RPMI7951 (cell line): ENCODE data around the gene FOSB. TPM values are rescaled to one million over a fixed set of nuclear protein-coding genes. Genes with fewer than 3 reads are reported as not detected.

Source experiments
- DNase-seq: peaks from one replicate; pipeline ENCODE4 v3.0.0-alpha.2; 2012; ENCODE audit warnings: low read depth
- total RNA-seq: library from RNA; depleted of rRNA; stranded (reverse); fragments of >200 nt; shearing (Covaris generic); gene quantifications from 2 replicates; pipeline ENCODE4 v1.2.3, GENCODE V29; 2014

The FOSB gene
- total RNA-seq, 1 experiment from 2014 or later: 0.96 TPM

DNA sequence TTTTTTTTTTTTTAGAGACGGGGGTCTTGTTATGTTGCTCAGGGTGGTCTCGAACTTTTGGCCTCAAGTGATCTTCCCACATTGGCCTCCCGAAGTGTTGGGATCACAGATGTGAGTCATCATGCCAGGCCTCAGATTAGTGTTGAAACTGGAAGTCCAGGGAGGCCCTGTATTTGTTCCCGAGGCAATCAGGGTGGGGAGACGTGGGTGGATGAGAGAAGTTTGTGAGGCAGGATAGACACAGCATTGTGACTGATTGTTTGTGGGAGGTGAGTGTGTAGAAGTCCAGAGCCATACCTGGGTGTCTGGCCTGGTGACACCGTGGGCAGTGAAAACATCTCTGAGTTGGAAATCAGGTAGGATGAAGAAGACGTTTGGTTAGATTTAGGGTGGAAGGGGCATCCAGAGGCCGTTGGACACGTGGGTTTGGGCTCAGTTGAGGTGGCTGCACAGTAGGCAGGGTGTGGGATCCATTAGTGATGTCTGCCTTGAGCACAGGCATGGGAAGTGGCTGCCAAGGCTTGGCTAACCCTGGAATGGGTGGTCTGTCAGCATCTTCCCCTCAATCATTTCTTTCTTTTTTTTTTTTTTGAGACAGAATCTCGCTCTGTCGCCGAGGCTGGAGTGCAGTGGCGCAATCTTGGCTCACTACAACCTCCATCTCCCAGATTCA, 16.6 kb downstream of the FOSB start:
- peak; percentile 52 for DNase-seq

DNA sequence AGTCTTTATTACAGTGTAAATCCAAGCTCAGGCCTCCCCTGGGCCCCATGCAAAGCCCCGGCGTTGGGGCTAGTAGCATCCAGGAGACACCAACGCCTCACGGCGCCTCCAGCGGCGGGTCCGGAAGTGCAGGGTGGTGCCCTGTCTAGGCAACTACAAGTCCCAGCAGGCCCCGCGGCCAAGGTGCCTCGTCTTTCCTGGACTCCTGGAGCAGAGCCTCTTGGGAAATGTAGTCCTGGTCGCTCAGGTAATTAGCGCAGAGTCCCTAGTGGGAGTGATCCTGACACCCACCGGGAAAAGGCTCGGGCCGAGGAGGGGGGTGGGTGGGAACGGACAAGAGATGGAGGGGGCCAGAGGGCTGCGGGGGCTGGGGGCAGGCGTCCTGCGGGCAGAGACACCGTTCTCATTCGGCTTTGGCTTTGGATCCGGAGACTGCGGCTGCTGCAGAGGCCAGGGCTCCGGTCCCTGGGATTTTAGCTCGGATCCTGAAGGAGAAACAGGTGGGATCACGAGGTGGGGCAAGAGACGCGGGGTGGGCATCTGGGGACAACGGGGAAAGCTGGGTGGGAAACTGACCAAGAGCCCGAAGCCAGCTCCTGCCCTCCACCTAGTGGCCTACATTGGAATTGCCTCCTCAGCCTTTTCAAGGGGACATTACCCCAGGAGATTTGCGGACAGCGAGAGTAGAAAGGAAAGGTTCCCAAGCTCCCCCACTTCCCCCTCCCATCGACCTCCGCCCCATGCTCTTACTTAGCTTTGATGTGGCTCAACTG, 17.7 kb downstream of the FOSB start:
- DNase-seq: peak; percentile 94

DNA sequence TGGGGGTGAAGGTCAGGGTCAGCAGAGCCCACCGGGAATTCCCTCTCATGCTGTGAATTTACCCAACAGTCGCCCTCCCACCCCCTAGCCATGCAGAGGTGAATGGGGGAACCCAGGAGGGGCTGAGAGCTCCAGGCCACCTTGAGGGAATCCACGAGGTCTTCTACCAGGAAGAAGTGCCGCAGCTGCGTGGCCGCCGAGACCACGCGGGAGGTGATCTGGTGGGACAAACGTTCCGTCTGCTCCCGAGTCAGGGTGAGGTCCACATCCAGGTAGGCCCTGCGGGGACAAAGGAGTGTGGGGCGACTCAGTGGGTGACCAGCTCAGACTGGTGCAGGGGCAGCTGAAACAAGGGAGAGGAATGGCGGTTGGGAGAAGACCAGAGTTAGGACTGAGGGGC, 20.9 kb downstream of the FOSB start:
- no peak for DNase-seq

DNA sequence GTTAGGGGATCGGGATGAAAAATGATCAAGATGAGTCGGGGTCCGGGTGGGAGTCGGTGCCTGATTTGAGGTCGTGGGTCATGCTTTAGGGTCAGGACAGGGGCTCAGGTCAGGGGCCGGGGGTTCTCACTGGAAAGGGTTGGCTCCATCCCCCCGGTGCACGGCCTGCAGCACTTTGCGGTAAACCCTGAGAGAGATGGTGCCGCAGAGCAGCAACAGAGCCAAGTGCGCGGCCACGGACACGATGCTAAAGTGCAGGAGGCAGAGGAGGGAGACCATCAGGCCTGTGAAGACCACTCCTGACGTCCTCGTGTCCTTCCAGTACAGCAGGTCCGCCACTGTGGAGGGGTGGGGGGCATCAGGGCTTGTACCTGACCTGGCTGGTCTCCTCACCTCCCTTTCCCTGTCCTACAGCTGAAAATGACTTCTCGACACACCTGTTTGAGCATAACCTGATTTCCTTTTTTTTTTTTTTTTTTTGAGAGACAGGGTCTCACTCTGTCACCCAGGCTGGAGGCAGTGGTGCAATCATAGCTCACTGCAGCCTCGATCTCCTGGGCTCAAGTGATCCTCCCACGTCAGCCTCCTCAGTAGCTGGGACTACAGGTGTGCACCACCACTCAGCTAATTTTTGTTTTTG, 21.5 kb downstream of the FOSB start:
- no peak for DNase-seq

DNA sequence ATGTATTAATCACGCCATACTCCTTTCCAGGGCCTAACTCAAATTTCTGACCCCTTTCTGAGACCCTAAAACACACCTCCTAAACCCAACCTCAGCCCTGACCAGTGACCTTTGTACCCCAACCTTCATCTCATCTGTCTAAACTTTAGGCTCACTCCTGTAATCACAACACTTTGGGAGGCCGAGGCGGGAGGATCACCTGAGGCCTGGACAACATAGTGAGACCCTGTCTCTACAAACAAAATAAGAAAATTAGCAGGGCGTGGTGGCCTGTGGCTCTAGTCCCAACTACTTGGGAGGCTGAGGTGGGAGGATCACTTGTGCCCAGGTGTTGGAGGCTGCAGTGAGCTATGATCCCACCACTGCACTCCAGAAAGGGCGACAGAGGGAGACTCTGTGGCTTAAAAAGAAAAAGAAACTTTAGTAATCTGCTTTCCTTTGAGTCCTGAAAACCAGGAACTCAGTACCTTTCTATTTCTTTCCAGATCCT, 24.4 kb downstream of the FOSB start:
- no peak for DNase-seq

DNA sequence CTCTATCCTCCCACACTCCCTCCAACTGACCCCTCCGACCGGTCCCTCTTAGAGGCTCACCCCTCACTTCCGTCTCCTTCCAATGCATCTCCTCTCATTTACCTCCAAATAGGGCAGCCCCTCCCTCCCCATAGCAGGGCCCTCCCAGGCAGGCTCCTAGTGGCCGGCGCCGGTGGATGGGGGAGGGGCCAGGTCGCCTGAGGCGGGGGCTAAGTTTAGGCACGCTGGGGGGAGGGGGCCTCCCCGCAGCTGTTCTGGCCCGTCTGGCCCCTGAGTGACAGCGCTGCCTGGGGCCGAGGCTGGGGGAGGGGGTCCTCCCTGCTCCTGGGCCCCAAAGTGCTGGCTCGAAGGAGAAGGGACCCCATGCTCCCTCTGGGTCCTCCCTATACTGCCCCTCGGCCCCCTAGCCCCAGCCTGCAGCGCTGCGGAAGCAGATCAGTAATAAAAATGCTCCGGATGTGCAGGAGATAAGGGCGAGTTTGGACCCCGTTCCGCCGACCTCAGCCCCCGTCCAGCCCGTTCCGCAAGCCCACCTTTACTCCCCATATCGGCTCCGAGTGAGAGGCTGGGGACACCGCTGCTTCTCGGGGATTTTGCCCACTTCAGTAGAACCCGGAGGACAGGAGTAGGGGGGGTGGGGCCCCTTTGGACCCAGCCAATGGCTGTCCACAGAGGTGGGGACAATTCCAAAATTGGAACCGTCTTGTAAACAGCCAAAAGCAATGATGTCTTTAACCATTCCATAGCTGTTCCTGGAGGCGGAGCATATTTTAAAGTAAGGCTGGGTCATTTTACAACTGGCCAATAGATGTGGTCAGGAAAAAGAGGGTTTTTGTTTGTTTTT, 25.1 kb downstream of the FOSB start:
- peak; percentile 90 for DNase-seq

DNA sequence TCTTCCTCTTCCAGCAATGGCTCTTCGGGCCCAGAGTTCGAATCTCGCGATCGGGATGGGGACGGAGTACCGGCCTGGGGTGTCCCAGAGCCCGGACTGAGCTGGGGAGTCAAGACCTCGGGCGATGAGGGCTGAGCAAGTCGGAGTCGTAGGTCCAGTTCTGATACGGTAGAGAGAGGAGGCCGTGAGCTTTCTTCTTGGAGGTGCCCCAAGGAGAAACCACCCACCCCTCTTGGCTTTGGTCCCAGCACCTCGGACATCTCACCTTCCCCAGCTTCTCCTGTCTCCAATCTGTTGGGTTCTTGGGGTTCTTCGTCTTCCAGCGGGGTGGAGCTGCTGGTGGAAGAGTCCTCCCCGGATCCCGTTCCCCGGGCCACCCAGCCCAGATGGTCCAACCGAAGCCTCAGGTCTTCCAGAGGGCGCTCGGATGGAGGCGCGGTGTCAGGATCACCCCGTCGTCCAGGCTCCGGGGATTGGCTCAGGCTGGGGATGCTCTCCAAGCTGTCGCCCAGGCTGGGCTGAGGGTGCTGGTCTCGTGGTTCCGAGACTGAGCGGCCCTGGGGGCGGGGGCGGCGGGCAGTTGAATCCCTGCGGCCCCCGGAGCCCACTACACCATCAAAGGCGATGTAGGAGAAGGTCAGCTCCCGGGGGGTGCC, 26.6 kb downstream of the FOSB start:
- DNase-seq: no peak

DNA sequence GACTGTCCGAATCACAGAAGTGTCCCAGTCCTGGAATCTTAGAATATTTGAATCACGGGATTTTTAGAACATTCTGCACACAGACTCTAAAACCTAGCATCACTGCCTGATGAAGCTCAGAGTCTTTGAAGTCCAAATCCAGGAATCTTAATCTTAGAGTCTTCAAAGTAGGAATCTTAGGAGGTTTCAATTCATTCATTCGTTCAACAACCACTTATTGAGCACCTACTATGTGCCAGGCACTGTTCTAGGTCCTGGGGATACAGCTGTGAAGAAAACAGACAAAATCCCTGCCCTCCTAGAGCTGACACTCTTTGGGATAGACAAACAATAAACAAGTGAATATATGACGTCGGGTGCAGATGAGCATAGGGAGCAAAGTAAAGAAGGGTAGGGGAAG, 27.4 kb downstream of the FOSB start:
- DNase-seq: no peak

DNA sequence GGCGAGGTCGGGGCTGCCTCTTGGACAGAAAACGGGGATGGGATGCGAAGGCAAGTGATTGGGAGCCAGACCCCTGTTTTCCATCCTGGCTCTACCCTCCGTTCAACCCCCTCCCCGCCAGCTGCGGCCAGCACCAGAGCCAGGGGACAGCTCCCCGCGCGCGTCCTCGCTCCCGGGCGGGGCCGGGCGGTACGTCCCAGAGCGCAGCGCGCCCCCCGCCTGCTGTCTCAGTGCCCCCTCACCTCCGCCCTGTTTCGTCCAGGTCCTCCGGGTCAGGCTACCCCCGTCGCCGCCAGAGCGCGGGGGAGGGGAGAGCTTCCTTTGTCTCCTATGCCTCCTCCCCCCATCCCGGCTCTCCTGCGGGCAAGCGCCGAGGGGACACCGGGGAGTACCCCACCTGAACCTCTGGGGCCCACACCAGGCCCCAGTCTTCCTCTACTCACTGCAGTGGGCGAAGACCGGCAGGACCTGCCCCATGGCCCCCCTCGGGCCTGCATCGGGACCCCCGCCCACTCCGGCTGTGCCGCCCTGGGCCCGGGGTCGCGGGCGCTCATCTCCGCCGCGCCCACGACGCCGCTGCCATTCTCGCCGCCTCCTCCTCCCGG, 28.7 kb downstream of the FOSB start:
- peak; percentile 33 for DNase-seq

DNA sequence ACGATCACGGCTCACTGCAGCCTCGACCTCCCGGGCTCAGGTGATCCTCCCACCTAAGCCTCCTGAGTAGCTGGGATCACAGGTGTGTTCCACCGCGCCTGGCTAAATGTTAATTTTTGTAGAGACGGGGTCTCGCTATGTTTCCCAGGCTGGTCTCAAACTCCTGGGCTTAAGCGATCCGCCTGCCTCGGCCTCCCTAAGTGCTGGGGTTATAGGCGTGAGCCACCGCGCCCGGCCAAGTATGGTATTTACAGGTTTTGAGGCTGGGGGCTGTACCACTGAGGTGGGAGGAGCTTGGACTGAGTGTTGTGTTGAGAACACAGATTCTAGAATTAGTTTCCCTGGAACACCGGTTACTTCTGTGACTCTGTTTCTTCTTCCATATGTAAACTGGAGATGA, 30.0 kb downstream of the FOSB start:
- DNase-seq: no peak

DNA sequence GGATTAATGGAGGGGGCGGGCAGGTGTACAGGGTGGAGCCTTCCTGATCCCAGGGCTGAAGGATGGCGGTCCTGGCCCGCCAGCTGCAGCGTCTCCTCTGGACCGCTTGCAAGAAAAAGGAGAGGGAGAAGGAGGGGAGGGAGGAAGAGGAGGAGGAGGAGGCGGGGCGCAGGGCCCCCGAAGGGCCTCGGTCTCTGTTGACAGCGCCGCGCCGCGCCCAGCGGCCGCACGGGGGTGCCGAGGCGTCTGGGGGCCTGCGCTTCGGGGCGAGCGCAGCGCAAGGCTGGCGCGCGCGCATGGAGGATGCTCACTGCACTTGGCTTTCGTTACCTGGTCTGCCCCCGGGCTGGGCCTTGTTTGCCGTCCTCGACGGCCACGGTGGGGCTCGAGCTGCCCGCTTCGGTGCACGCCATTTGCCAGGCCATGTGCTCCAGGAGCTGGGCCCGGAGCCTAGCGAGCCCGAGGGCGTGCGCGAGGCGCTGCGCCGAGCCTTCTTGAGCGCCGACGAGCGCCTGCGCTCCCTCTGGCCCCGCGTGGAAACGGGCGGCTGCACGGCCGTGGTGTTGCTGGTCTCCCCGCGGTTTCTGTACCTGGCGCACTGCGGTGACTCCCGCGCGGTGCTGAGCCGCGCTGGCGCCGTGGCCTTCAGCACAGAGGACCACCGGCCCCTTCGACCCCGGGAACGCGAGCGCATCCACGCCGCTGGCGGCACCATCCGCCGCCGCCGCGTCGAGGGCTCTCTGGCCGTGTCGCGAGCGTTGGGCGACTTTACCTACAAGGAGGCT, 30.8 kb downstream of the FOSB start, which contains the start of gene PPM1N:
Gene PPM1N, plus strand, starts transcription at position 33 of the 785 bp plus-strand sequence. Its CDS starts 30 bp downstream, at position 63.
- DNase-seq: peak; percentile 29

DNA sequence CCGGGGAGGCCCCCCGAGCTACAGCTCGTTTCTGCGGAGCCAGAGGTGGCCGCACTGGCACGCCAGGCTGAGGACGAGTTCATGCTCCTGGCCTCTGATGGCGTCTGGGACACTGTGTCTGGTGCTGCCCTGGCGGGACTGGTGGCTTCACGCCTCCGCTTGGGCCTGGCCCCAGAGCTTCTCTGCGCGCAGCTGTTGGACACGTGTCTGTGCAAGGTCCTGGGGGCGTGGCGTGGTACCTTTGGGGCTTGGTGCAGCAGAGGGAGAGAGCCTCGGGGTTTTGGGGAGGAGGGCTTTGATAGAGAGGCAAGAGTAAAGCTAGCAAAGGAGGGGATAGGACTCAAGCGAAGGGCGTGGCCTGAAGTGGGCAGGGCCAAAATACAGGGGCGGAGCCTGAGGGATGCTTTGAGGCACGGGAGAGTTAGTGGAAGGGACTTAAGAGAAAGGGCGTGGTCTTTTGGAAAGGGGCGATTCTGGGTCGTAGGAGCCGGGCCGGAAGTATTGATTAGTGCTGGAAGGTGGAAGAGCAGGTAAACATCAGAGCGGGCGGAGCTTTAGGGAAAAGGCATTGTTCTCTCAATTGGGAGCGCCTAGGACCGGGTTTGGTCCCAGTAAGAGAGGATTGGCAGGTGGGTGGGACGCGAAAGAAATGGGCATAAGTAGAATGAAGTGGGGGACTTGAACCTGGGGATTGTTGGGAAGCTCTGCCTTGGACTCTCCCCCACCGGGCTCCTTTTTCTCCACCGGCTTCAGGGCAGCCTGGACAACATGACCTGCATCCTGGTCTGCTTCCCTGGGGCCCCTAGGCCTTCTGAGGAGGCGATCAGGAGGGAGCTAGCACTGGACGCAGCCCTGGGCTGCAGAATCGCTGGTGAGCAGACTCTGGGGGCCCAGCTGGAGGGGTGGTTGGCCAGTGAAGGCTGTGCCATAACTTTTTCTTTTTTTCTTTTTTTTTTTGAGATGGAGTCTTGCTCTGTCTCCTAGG, 31.7 kb downstream of the FOSB start:
- peak; percentile 52 for DNase-seq

DNA sequence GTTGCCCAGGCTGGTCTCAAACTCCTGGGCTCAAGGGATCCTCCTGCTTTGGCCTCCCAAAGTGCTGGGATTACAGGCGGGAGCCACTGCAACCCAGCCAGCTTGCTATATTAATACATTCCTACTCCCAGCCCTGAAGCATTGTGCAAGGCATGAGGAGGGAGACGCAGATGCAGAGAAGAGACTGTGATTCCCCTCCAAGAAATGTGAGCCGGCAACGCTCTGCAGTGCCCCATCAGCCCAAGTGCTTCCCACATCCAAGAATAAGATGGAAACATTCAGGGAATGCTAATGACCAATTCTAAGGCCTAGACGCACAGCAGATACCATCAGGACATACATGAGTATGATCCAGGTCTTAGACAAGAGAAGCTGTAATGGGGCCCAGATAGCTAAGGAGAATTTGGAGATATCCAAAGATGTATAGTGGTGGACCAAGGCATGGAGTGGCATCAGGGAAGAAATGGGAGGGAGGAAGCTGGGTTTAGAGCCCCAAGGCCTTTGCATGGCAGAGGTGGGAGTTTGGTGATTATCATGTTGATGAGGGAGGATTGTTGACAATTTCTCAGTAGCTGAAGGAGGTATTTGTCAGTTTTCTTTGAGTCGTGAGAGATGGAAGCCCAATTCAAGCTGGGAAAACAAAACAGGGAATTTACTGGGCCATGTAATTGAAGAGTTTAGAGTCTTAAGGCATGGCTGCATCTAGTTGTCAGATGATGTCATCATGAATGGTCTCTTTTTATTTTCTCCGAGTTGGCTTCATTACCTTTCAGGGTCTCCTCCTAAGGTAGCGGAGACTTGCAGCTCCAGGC, 33.3 kb downstream of the FOSB start:
- no peak for DNase-seq

DNA sequence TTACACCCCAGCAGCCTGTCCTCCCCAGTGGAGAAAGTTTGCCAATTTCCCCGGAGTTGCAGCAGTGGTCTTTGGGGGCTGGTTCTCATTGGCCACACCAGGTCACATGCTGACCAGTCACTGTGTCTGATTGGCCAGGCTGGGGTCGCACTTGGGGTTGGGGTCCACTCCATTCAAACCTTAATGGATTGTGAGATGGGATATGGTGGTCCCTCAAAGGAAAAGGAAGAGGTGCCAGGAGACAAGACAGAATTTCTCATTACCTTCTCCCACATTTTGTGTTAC, 33.9 kb downstream of the FOSB start:
- no peak for DNase-seq

DNA sequence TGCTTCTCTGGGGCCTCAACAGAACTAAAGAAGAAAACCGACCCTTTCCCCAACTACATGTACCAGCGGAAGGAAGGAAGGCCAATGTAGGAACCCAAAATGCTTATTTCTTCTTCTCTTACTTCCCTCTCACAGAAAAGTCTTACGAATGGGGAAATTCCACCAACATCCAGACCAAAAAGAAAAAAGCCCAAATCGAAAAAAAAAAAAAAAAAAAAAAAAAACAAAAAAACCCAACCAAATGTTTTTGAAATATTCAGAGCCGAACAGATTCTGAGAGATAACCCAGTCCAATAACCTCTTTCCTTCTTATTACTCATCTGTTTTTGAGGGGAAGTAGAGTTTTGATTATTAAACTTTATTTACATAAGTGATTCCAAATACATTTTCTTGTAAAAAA, 34.3 kb downstream of the FOSB start:
- no peak for DNase-seq

DNA sequence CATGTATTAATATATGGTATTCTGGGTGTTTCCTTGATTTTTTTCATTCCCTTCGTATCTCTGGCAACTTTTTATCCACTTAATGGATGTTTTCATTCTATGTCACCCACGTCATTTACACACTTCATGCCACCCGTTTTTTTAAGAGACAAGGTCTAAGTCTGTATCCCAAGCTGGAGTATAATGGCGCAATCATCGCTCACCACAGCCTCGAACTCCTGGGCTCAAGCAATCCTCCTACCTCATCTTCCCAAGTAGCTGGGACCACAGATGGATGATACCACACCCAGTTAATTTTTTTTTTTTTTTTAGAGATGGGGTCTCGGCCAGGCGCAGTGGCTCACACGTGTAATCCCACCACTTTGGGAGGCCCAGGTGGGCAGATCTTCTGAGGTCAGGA, 36.1 kb downstream of the FOSB start:
- DNase-seq: no peak

DNA sequence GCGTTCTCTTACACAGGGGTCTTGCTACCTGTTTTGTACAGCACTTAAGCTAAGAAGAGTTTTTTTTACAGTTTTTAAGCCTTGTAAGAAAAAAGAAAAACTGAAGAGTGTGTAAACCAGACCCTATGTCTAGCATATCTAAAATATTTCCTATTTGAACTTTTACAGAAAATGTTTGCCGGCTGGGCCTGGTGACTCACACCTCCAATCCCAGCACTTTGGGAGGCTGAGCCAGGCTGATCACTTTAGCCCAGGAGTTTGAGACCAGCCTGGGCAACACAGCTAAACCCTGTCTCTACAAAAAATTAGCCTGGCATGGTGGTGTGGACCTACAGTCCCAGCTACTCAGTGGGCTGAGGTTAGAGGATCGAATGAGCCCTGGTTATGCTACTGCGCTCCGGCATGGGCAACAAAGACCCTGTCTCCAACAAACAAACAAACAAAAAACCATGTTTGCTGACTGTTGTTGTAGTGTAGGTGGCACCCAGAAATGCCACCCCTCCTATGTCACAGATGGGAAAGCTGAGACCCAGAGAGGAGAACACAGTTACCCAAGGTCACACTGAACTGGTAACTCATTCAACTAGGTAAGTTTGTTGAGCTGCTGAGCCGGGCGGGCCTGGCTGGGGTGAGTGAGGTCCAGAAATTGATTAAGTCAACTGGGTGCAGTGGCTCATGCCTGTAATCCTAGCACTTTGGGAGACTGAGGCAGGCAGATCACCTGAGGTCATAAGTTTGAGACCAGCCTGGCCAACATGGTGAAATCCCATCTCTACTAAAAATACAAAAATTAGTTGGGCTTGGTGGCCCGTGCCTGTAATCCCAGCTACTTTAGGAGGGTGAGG, 37.6 kb downstream of the FOSB start:
- no peak for DNase-seq

DNA sequence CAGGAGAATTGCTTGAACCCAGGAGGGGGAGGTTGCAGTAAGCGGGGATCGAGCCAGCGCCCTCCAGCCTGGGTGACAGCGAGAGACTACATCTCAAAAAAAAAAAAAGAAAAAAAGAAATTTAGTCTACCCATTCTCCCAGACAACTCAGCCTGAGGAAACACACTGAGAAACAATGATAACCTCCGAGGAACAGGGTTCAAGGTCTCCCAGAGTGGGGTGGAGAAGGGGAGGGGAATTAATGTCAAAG, 38.1 kb downstream of the FOSB start:
- DNase-seq: no peak
